Peyer's patch (tissue), 4 donors: ENCODE measurements around the gene RASGRP3. TPM values are rescaled to one million over a fixed set of nuclear protein-coding genes. Genes with fewer than 3 reads are reported as not detected.

ENCODE experiments used
- DNase-seq, 3 donors: peaks; one replicate each; pipeline ENCODE4 v3.0.0-alpha.2; 2017 to 2019
- H3K27ac ChIP-seq, 4 donors: fragments of 200-600 bp; sonication (generic); one replicate each; pipeline ENCODE4 v1.5.1; 2016 to 2019
- H3K27me3 ChIP-seq, 2 donors: fragments of 200-600 bp; sonication (generic); one replicate each; pipeline ENCODE4 v1.5.1; 2019
- H3K36me3 ChIP-seq, 3 donors: fragments of 200-600 bp; sonication (generic); one replicate each; pipeline ENCODE4 v1.5.1; 2016 to 2019
- H3K4me1 ChIP-seq, 4 donors: fragments of 200-600 bp; sonication (generic); one replicate each; pipeline ENCODE4 v1.5.1; 2016 to 2019
- H3K4me3 ChIP-seq, 4 donors: fragments of 200-600 bp; sonication (generic); 1 replicate in 3 of 4; 2 replicates in 1 of 4; pipeline ENCODE4 v1.5.1; 2016 to 2019; ENCODE audit warnings: mild to moderate bottlenecking in 1 of 4
- H3K9me3 ChIP-seq, 4 donors: fragments of 200-600 bp; sonication (generic); one replicate each; pipeline ENCODE4 v1.5.1; 2016 to 2019; ENCODE audit warnings: mild to moderate bottlenecking in 1 of 4
- CTCF ChIP-seq, 6 experiments: fragments of 450-650 bp in 4 of 6; fragments of 200-600 bp in 2 of 6; sonication (generic) in 1 of 6; IDR thresholded peaks; one replicate each; pipeline ENCODE4 v1.5.1; 2017 to 2019; ENCODE audit warnings: antibody characterized with exemption in 6 of 6, mild to moderate bottlenecking in 3 of 6, moderate library complexity in 1 of 6
- POLR2A ChIP-seq, 2 donors: fragments of 450-650 bp; IDR thresholded peaks; one replicate each; pipeline ENCODE4 v1.5.1; 2017; ENCODE audit warnings: antibody characterized with exemption in 2 of 2, mild to moderate bottlenecking in 2 of 2, moderate library complexity in 2 of 2
- small RNA-seq, 2 donors: library from RNA; depleted of rRNA; stranded (forward); fragments of <200 nt; gene quantifications; one replicate each; pipeline ENCODE3, GENCODE V24; 2016
- total RNA-seq, 4 donors: library from RNA; depleted of rRNA; stranded (reverse); fragments of >200 nt; gene quantifications; one replicate each; pipeline ENCODE4 v1.1.0, GENCODE V29; 2016

RASGRP3 gene
- total RNA-seq, 4 donors from 2014 or later = 1.9 to 66.8 (median 12.3) TPM

GRCh38 chr2:33614190-33614589 is 137.7 kb downstream of the RASGRP3 start:
- no peak overlapping the region for H3K4me3 ChIP-seq
- H3K27ac ChIP-seq = no peak overlapping the region
- H3K4me1 ChIP-seq = no peaks in the 10 kb centered on the region
- no peak for TF ChIP-seq CTCF (IDR thresholded peaks at IDR 0.05)
- TF ChIP-seq POLR2A (IDR thresholded peaks at IDR 0.05) = no peak
- no peaks in the 10 kb centered on the region for H3K9me3 ChIP-seq
- H3K27me3 ChIP-seq = no peaks in the 10 kb centered on the region
- H3K36me3 ChIP-seq = no peaks in the 10 kb centered on the region
- no peak for DNase-seq

Small RNAs within 50 kb of the gene (small RNA-seq; reads per million reads assigned to genes)
- 0 reads per million in 2 donors for gene ATP6V0E1P3

Other genes starting within 250 kb of the RASGRP3 start
- gene FAM98A, start 122.7 kb downstream of the RASGRP3 start, total RNA-seq = 10 to 100 TPM; 11.6 to 25.7 (median 20.0) TPM